ENCODE measurements around the gene CCDC40. TPM values are rescaled to one million over a fixed set of nuclear protein-coding genes. Genes with fewer than 3 reads are reported as not detected.
A peak's percentile ranks its signal among the peaks of the same experiment; 100 is the strongest.

Gene CCDC40
- total and polyA plus RNA-seq, 2 of the 13 experiments (the other 11 are each of a cell fraction or from before 2014, with no cell fraction given), result 4.1 to 5.5 TPM

GRCh38 chr17:80018917-80019651 lies 17.4 kb upstream of the CCDC40 start (continued):
- TF ChIP-seq ATF6 (CRISPR knock-in tag; conservative IDR thresholded peaks at IDR 0.05) (no peak), ZC3H13 (CRISPR knock-in tag; IDR thresholded peaks at IDR 0.05) (no peak), ZNF468 (CRISPR knock-in tag; IDR thresholded peaks at IDR 0.05) (no peak), ZNF614 (CRISPR knock-in tag; IDR thresholded peaks at IDR 0.05; ENCODE audit: borderline replicate concordance) (0 out of 2 replicates have a peak, but pooled peaks have one; percentile 7), AKAP8 (CRISPR knock-in tag; IDR thresholded peaks at IDR 0.05) (no peak), RERE (CRISPR knock-in tag; IDR thresholded peaks at IDR 0.05; ENCODE audit: low read depth) (no peak), RELA (CRISPR knock-in tag; IDR thresholded peaks at IDR 0.05) (no peak), ZNF296 (CRISPR knock-in tag; conservative IDR thresholded peaks at IDR 0.05) (no peak), TAF15 (IDR thresholded peaks at IDR 0.05; ENCODE audit: low read depth, low read length, poor library complexity, severe bottlenecking) (no peak), CENPBD1 (CRISPR knock-in tag; IDR thresholded peaks at IDR 0.05; ENCODE audit: borderline replicate concordance, low read depth) (no peak), PHF5A (CRISPR knock-in tag; IDR thresholded peaks at IDR 0.05; ENCODE audit: low read depth, unreplicated experiment) (no peak), HDAC6 (IDR thresholded peaks at IDR 0.05; ENCODE audit: low read depth, low read length) (no peak), DNMT3B (CRISPR knock-in tag; conservative IDR thresholded peaks at IDR 0.05) (0 out of 2 replicates have a peak, but pooled peaks have one; percentile 11), ZSCAN20 (CRISPR knock-in tag; IDR thresholded peaks at IDR 0.05; ENCODE audit: borderline replicate concordance) (no peak), DDIT3 (CRISPR knock-in tag; IDR thresholded peaks at IDR 0.05) (no peak), ATF1 (CRISPR knock-in tag; IDR thresholded peaks at IDR 0.05) (no peak), ZFAT (CRISPR knock-in tag; conservative IDR thresholded peaks at IDR 0.05) (no peak), ZNF12 (CRISPR knock-in tag; IDR thresholded peaks at IDR 0.05) (no peak), ZNF230 (CRISPR knock-in tag; IDR thresholded peaks at IDR 0.05) (0 out of 2 replicates have a peak, but pooled peaks have one; percentile 72), ZFY (CRISPR knock-in tag; IDR thresholded peaks at IDR 0.05) (peak; percentile 29; the same call in 1 of the 2 replicates)
